Vagina (tissue), 2 donors: ENCODE results near the gene SAPCD1. TPM values are rescaled to one million over a fixed set of nuclear protein-coding genes. Genes with fewer than 3 reads are reported as not detected.
A peak's percentile ranks its signal among the peaks of the same experiment; 100 is the strongest.

Experiments
- DNase-seq, 2 donors: peaks; one replicate each; pipeline ENCODE4 v3.0.0-alpha.2; 2017; ENCODE audit errors: extremely low spot score in 2 of 2
- H3K27ac ChIP-seq: fragments of 200-600 bp; sonication (generic); one replicate; pipeline ENCODE4 v1.5.1; 2019
- H3K27me3 ChIP-seq: fragments of 200-600 bp; sonication (generic); one replicate; pipeline ENCODE4 v1.5.1; 2019
- H3K36me3 ChIP-seq, 2 donors: fragments of 200-600 bp; sonication (generic); one replicate each; pipeline ENCODE4 v1.5.1; 2017 to 2019
- H3K4me1 ChIP-seq: fragments of 200-600 bp; sonication (generic); one replicate; pipeline ENCODE4 v1.5.1; 2019
- H3K4me3 ChIP-seq, 2 donors: fragments of 200-600 bp; sonication (generic); 1 replicate in 1 of 2; 2 replicates in 1 of 2; pipeline ENCODE4 v1.5.1; 2016 to 2019
- H3K9me3 ChIP-seq: fragments of 200-600 bp; sonication (generic); one replicate; pipeline ENCODE4 v1.5.1; 2019
- POLR2A ChIP-seq, 2 donors: fragments of 450-650 bp; IDR thresholded peaks; one replicate each; pipeline ENCODE4 v1.6.1; 2017; ENCODE audit warnings: antibody characterized with exemption in 2 of 2, mild to moderate bottlenecking in 2 of 2, moderate library complexity in 2 of 2
- POLR2AphosphoS5 ChIP-seq, 2 donors: sonication (generic); formaldehyde crosslinking; IDR thresholded peaks; one replicate each; pipeline ENCODE4 v1.9.0; 2017; ENCODE audit warnings: antibody characterized with exemption in 2 of 2, mild to moderate bottlenecking in 2 of 2, low read depth in 1 of 2; ENCODE audit not compliant: insufficient read depth in 1 of 2
- intact Hi-C: fragments of 100-400 bp; cut with DNase I; formaldehyde crosslinking; loops from one replicate; pipeline ENCODE4 v1.15.1; 2023
- total RNA-seq: library from RNA; depleted of rRNA; stranded (reverse); fragments of >200 nt; gene quantifications from one replicate; pipeline ENCODE4 v1.2.3, GENCODE V29; 2016
- TF ChIP-seq, protein P1 (sequence below), 3 experiments: fragments of 450-650 bp in 2 of 3; fragments of 200-600 bp in 1 of 3; sonication (generic) in 1 of 3; IDR thresholded peaks; one replicate each; pipeline ENCODE4 v1.5.1; 2017 to 2019; ENCODE audit warnings: antibody characterized with exemption in 3 of 3, mild to moderate bottlenecking in 2 of 3, moderate library complexity in 2 of 3

SAPCD1 gene
- total RNA-seq, 1 donor from 2014 or later, result not detected

GRCh38 chr6:31729979-31730630 is 32.4 kb upstream of the SAPCD1 start:
- Histone ChIP-seq H3K36me3 (peaks cover 3 to 47% of the 10 kb centered on the region in 2 donors), H3K27ac (peak overlapping the region; percentile 99), H3K4me3 (peak overlapping the region; percentile 82 to 94), H3K9me3 (no peaks in the 10 kb centered on the region), H3K27me3 (no peaks in the 10 kb centered on the region), H3K4me1 (peaks cover 58% of the 10 kb centered on the region)
- TF ChIP-seq, protein P1, sequence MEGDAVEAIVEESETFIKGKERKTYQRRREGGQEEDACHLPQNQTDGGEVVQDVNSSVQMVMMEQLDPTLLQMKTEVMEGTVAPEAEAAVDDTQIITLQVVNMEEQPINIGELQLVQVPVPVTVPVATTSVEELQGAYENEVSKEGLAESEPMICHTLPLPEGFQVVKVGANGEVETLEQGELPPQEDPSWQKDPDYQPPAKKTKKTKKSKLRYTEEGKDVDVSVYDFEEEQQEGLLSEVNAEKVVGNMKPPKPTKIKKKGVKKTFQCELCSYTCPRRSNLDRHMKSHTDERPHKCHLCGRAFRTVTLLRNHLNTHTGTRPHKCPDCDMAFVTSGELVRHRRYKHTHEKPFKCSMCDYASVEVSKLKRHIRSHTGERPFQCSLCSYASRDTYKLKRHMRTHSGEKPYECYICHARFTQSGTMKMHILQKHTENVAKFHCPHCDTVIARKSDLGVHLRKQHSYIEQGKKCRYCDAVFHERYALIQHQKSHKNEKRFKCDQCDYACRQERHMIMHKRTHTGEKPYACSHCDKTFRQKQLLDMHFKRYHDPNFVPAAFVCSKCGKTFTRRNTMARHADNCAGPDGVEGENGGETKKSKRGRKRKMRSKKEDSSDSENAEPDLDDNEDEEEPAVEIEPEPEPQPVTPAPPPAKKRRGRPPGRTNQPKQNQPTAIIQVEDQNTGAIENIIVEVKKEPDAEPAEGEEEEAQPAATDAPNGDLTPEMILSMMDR (IDR thresholded peaks at IDR 0.05), result no peak
- TF ChIP-seq POLR2AphosphoS5 (IDR thresholded peaks at IDR 0.05; ENCODE audit: insufficient read depth in 1 of 2, low read depth in 1 of 2) (peak; percentile 72 to 94), POLR2A (IDR thresholded peaks at IDR 0.05) (peak in 1 of 2 donors; percentile 78)
- no peak for DNase-seq
- intact Hi-C loops, result loop anchor here (5.0 to 10.0 kb wide), 3 partner anchors 45 to 102 kb away; partner anchors contain the start of genes LY6G5C and VARS1

- no peaks in the 10 kb centered on the region for H3K27me3 ChIP-seq
- H3K36me3 ChIP-seq, result peaks cover 3 to 47% of the 10 kb centered on the region in 2 donors
- H3K4me1 ChIP-seq, result peaks cover 59% of the 10 kb centered on the region
- peak overlapping the region; percentile 82 to 94 for H3K4me3 ChIP-seq
- H3K9me3 ChIP-seq, result no peaks in the 10 kb centered on the region
- no peak for DNase-seq
- intact Hi-C loops, result loop anchor here (10.0 kb wide), 2 partner anchors 46 to 64 kb away; partner anchors contain the start of genes LY6G5C and VARS1
- TF ChIP-seq, protein P1 (IDR thresholded peaks at IDR 0.05), result no peak
- TF ChIP-seq POLR2A (IDR thresholded peaks at IDR 0.05) (no peak), POLR2AphosphoS5 (IDR thresholded peaks at IDR 0.05; ENCODE audit: insufficient read depth in 1 of 2, low read depth in 1 of 2) (no peak)
- peak overlapping the region; percentile 99 for H3K27ac ChIP-seq
Measured at GRCh38 chr6:31730631-31731086, 31.8 kb upstream of the SAPCD1 start.

GRCh38 chr6:31732029-31732428 is 30.4 kb upstream of the SAPCD1 start:
- Histone ChIP-seq H3K9me3 (no peaks in the 10 kb centered on the region), H3K27ac (peak overlapping the region; percentile 99), H3K36me3 (peaks cover 3 to 38% of the 10 kb centered on the region in 2 donors), H3K27me3 (no peaks in the 10 kb centered on the region), H3K4me1 (peaks cover 53% of the 10 kb centered on the region), H3K4me3 (no peak overlapping the region)
- TF ChIP-seq POLR2AphosphoS5 (IDR thresholded peaks at IDR 0.05; ENCODE audit: insufficient read depth in 1 of 2, low read depth in 1 of 2), result no peak
- TF ChIP-seq, protein P1 (IDR thresholded peaks at IDR 0.05), result no peak
- intact Hi-C loops, result loop anchor here (10.0 kb wide), 2 partner anchors 47 to 63 kb away; partner anchors contain the start of genes LY6G5C and VARS1
- DNase-seq, result no peak

- Histone ChIP-seq H3K4me3 (no peak overlapping the region), H3K4me1 (peaks cover 53% of the 10 kb centered on the region), H3K27me3 (no peaks in the 10 kb centered on the region), H3K27ac (peak overlapping the region; percentile 96), H3K36me3 (peaks cover 3 to 33% of the 10 kb centered on the region in 2 donors), H3K9me3 (no peaks in the 10 kb centered on the region)
- TF ChIP-seq POLR2AphosphoS5 (IDR thresholded peaks at IDR 0.05; ENCODE audit: insufficient read depth in 1 of 2, low read depth in 1 of 2), result no peak
- TF ChIP-seq, protein P1 (IDR thresholded peaks at IDR 0.05), result no peak
- no peak for TF ChIP-seq POLR2A (IDR thresholded peaks at IDR 0.05)
- intact Hi-C loops, result loop anchor here (10.0 kb wide), 2 partner anchors 49 to 61 kb away; partner anchors contain the start of genes LY6G5C and VARS1
- no peak for DNase-seq
Measured at GRCh38 chr6:31733734-31734133, 28.7 kb upstream of the SAPCD1 start.
